Measurements from ENCODE around the gene CD274. TPM values are rescaled to one million over a fixed set of nuclear protein-coding genes. Genes with fewer than 3 reads are reported as not detected.
"Not testable (repeated sequence)": the region's sequence is repeated elsewhere in the genome, so short reads cannot be mapped to it uniquely, and the experiment has no call there.

CD274 gene
- total RNA-seq, 1 experiment from 2014 or later: not detected

DNA sequence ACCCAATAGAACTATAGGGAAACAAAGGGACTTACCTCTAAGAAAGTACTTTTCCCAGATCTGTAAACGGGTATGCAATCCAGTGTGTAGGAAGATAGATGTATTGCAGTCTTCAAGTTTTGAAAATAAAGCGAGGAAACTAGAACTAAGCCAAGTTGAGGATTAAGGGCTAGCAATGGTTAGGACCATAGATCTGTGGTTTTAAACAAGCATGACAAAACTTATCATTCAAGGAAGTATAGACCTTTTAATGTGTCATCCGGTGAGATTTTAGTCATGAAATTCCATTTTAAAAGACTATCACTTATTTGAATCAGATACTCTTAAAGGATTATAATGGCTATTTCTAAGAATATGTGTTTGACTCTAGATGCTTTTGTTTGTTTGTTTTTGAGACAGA is 20.5 kb downstream of the CD274 start:
- Histone ChIP-seq H3K4ac (ENCODE audit: low read depth, low read length) (no peak overlapping the region), H3K4me2 (ENCODE audit: insufficient read depth, insufficient read length, low read length) (no peak overlapping the region), H2BK12ac (ENCODE audit: insufficient read length, low read depth, low read length) (no peak overlapping the region), H3K56ac (ENCODE audit: insufficient read length, low read depth, low read length) (no peak overlapping the region), H2BK15ac (ENCODE audit: low read depth, low read length) (no peak overlapping the region), H3K4me1 (ENCODE audit: insufficient read depth, low read length) (no peaks in the 10 kb centered on the region), H2BK20ac (ENCODE audit: low read depth, low read length, poor library complexity, severe bottlenecking) (no peak overlapping the region), H3K27ac (ENCODE audit: insufficient read length, low read depth, low read length) (no peak overlapping the region), H3K79me1 (ENCODE audit: insufficient read depth, low read depth, low read length, poor library complexity, severe bottlenecking) (no peaks in the 10 kb centered on the region), H4K5ac (ENCODE audit: insufficient read length, low read depth, low read length) (no peak overlapping the region), H2BK5ac (ENCODE audit: insufficient read length, low read length) (no peak overlapping the region), H3K9me3 (ENCODE audit: control insufficient read depth, low read depth, low read length) (no peaks in the 10 kb centered on the region), H3K79me2 (ENCODE audit: insufficient read depth, low read length) (no peaks in the 10 kb centered on the region), H3K23ac (ENCODE audit: insufficient read length, low read depth, low read length) (no peak overlapping the region), H3K9ac (ENCODE audit: extremely low read depth, insufficient read length, low read length) (no peak overlapping the region), H3K18ac (ENCODE audit: insufficient read length, low read depth, low read length) (no peak overlapping the region), H3T11ph (ENCODE audit: low read length) (no peak overlapping the region), H4K91ac (ENCODE audit: insufficient read length, low read depth, low read length) (no peak overlapping the region), H2AK5ac (ENCODE audit: insufficient read length, low read length) (no peak overlapping the region), H3K14ac (ENCODE audit: insufficient read depth, low read length) (no peak overlapping the region), H3K23me2 (ENCODE audit: insufficient read length, low read depth, low read length, poor library complexity, severe bottlenecking) (no peaks in the 10 kb centered on the region), H2BK120ac (ENCODE audit: low read depth, low read length, poor library complexity, severe bottlenecking) (no peak overlapping the region), H3K27me3 (ENCODE audit: insufficient read depth, low read length) (no peaks in the 10 kb centered on the region), H2AFZ (ENCODE audit: low read length) (no peak overlapping the region), H4K20me1 (ENCODE audit: control insufficient read depth, insufficient read depth, insufficient read length) (no peaks in the 10 kb centered on the region), H4K8ac (replicated peaks; ENCODE audit: insufficient read length, low read depth, low read length) (no peak overlapping the region)
- Mint-ChIP-seq H3K4me1 (peaks cover 5 to 6% of the 10 kb centered on the region in 2 experiments), H3K36me3 (ENCODE audit: insufficient read depth in 1 of 3, low read depth in 3 of 3) (no peaks in the 10 kb centered on the region), H3K27me3 (ENCODE audit: low read depth) (peaks cover 18% of the 10 kb centered on the region), H3K4me3 (no peak overlapping the region), H3K27ac (no peak overlapping the region), H3K9me3 (peaks cover 4 to 5% of the 10 kb centered on the region in 2 experiments; a peak in 2 of 5 replicates)
- TF ChIP-seq, protein P1, sequence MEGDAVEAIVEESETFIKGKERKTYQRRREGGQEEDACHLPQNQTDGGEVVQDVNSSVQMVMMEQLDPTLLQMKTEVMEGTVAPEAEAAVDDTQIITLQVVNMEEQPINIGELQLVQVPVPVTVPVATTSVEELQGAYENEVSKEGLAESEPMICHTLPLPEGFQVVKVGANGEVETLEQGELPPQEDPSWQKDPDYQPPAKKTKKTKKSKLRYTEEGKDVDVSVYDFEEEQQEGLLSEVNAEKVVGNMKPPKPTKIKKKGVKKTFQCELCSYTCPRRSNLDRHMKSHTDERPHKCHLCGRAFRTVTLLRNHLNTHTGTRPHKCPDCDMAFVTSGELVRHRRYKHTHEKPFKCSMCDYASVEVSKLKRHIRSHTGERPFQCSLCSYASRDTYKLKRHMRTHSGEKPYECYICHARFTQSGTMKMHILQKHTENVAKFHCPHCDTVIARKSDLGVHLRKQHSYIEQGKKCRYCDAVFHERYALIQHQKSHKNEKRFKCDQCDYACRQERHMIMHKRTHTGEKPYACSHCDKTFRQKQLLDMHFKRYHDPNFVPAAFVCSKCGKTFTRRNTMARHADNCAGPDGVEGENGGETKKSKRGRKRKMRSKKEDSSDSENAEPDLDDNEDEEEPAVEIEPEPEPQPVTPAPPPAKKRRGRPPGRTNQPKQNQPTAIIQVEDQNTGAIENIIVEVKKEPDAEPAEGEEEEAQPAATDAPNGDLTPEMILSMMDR (conservative IDR thresholded peaks at IDR 0.05): no peak
- no CpG with 5 or more reads among the region's 3 CpGs for WGBS (ENCODE audit: extremely low coverage, insufficient read length, low lambda C conversion rate)
- DNase-seq: no peak

- H3K27me3 Mint-ChIP-seq (ENCODE audit: low read depth): peaks cover 25% of the 10 kb centered on the region
- not testable (repeated sequence) for H3K4ac ChIP-seq (ENCODE audit: low read depth, low read length); H2BK12ac ChIP-seq (ENCODE audit: insufficient read length, low read depth, low read length); H4K91ac ChIP-seq (ENCODE audit: insufficient read length, low read depth, low read length); H4K20me1 ChIP-seq (ENCODE audit: control insufficient read depth, insufficient read depth, insufficient read length); H2BK20ac ChIP-seq (ENCODE audit: low read depth, low read length, poor library complexity, severe bottlenecking); H3K4me2 ChIP-seq (ENCODE audit: insufficient read depth, insufficient read length, low read length); H3K27me3 ChIP-seq (ENCODE audit: insufficient read depth, low read length); H3K4me1 ChIP-seq (ENCODE audit: insufficient read depth, low read length); H3K27ac Mint-ChIP-seq; DNase-seq; H4K8ac ChIP-seq (replicated peaks; ENCODE audit: insufficient read length, low read depth, low read length); H2BK15ac ChIP-seq (ENCODE audit: low read depth, low read length); H3K4me1 Mint-ChIP-seq; H3K18ac ChIP-seq (ENCODE audit: insufficient read length, low read depth, low read length); H3K23ac ChIP-seq (ENCODE audit: insufficient read length, low read depth, low read length); H2AFZ ChIP-seq (ENCODE audit: low read length); H3K27ac ChIP-seq (ENCODE audit: insufficient read length, low read depth, low read length); H3K79me1 ChIP-seq (ENCODE audit: insufficient read depth, low read depth, low read length, poor library complexity, severe bottlenecking); H2BK5ac ChIP-seq (ENCODE audit: insufficient read length, low read length); H3K23me2 ChIP-seq (ENCODE audit: insufficient read length, low read depth, low read length, poor library complexity, severe bottlenecking); H3K56ac ChIP-seq (ENCODE audit: insufficient read length, low read depth, low read length); H3K9me3 ChIP-seq (ENCODE audit: control insufficient read depth, low read depth, low read length); H3K9ac ChIP-seq (ENCODE audit: extremely low read depth, insufficient read length, low read length); H3K79me2 ChIP-seq (ENCODE audit: insufficient read depth, low read length); H3K36me3 Mint-ChIP-seq (ENCODE audit: insufficient read depth in 1 of 3, low read depth in 3 of 3); H2BK120ac ChIP-seq (ENCODE audit: low read depth, low read length, poor library complexity, severe bottlenecking); H3T11ph ChIP-seq (ENCODE audit: low read length); H3K4me3 Mint-ChIP-seq; H3K14ac ChIP-seq (ENCODE audit: insufficient read depth, low read length); H4K5ac ChIP-seq (ENCODE audit: insufficient read length, low read depth, low read length); H2AK5ac ChIP-seq (ENCODE audit: insufficient read length, low read length)
- H3K9me3 Mint-ChIP-seq: peaks cover 16 to 19% of the 10 kb centered on the region in 2 experiments
- no CpG with 5 or more reads among the region's 2 CpGs for WGBS (ENCODE audit: extremely low coverage, insufficient read length, low lambda C conversion rate)
Observed at GRCh38 chr9:5475611-5476010, 25.3 kb downstream of the CD274 start.

Data from H9 (cell line).